A549 treated with dexamethasone at 1 μM for 4 hours (cell line): ENCODE results near the gene B3GALT2. TPM values are rescaled to one million over a fixed set of nuclear protein-coding genes. Genes with fewer than 3 reads are reported as not detected.

Source experiments
- total RNA-seq: library from RNA; stranded (reverse); fragments of 200-300 nt; extraction: Qiagen RNA extraction; gene quantifications from 5 replicates; pipeline ENCODE4 v1.2.3, GENCODE V29; 2022

Gene B3GALT2, protein sequence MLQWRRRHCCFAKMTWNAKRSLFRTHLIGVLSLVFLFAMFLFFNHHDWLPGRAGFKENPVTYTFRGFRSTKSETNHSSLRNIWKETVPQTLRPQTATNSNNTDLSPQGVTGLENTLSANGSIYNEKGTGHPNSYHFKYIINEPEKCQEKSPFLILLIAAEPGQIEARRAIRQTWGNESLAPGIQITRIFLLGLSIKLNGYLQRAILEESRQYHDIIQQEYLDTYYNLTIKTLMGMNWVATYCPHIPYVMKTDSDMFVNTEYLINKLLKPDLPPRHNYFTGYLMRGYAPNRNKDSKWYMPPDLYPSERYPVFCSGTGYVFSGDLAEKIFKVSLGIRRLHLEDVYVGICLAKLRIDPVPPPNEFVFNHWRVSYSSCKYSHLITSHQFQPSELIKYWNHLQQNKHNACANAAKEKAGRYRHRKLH
- total RNA-seq = not detected in 5 replicates

DNA sequence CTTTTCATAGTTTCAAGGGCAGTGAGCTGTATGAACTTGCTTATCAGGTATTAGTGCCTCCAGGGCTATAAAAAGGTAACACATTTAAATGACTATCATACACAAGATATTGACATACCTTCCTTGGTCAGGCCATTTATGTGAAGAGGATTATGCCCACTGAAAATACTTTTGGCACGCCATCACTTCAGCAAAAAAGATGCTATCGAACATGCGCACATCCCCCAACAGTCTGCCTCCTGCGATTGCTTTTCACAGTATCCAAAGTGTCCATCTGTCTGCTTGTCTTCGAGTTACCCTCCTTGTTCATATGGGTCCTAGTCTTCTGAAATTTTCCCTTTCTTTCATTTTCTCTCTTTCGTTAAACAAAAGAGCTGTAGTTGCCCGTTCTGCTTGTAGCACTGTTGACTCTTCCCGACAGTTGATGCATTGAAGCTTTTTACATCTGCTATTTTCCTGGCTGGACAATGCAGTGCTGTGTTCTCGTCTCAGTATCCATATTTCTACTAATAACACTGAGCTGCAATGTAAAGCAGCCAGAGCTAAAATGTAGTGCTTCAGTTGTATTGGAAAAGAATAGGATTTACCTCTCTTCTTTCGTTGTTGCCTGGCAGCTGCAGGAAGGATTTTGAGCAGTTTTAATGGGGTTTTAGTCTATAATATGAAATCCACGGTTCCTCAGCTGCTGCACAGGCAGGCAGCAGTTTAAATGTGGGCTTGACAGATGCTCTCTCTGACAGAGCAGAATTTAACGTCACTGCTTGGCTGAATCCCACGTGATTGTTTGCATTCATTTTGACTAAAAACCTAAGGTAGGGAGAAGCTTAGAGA lies at the start of gene B3GALT2:
Gene B3GALT2, minus strand, starts transcription at position 713 of the 831 bp plus-strand sequence. CDS start 5,051 bp downstream, outside the sequence.

Other genes with a start within 250 kb of the B3GALT2 start
- 38.2 to 49.1 TPM (median 45.2 TPM) in 5 replicates for gene UCHL5, start 127.3 kb downstream of the B3GALT2 start, total RNA-seq
- gene RO60, start 127.0 kb downstream of the B3GALT2 start, total RNA-seq = 22.2 to 29.0 TPM (median 27.1 TPM) in 5 replicates
- 41.1 to 51.1 TPM (median 45.1 TPM) in 5 replicates for gene GLRX2, start 81.2 kb downstream of the B3GALT2 start, total RNA-seq
- gene CDC73, start 64.6 kb downstream of the B3GALT2 start, total RNA-seq = 29.0 to 33.7 TPM (median 30.3 TPM) in 5 replicates